AML-193 (cell line): Measurements from ENCODE around the gene STPG1.
"Not testable (repeated sequence)": the region's sequence is repeated elsewhere in the genome, so short reads cannot be mapped to it uniquely, and the experiment has no call there.

ENCODE experiments used
- DNase-seq, 2 experiments: peaks; one replicate each; lab custom pipeline; 2025; lab: John Stamatoyannopoulos, UW

Gene STPG1

GRCh38 chr1:24413350-24414163 is at the start of gene STPG1:
Gene STPG1, minus strand, starts transcription at chr1:24413782. Its CDS starts 12,394 bp downstream, at chr1:24401388.
- DNase-seq = peak; percentile 82 to 87

- DNase-seq = not testable (repeated sequence)
Observed at GRCh38 chr1:24462128-24462527, 48.5 kb upstream of the STPG1 start.

GRCh38 chr1:24459551-24460266 is 46.1 kb upstream of the STPG1 start:
- no peak for DNase-seq

GRCh38 chr1:24457866-24458265 is 44.3 kb upstream of the STPG1 start:
- no peak for DNase-seq

- DNase-seq = no peak
Observed at GRCh38 chr1:24455272-24455671, 41.7 kb upstream of the STPG1 start.

GRCh38 chr1:24454673-24455072 is 41.1 kb upstream of the STPG1 start:
- DNase-seq = no peak

- DNase-seq = no peak
Observed at GRCh38 chr1:24452922-24453485, 39.4 kb upstream of the STPG1 start.

- DNase-seq = no peak
Observed at GRCh38 chr1:24451746-24452145, 38.2 kb upstream of the STPG1 start.

- DNase-seq = no peak
Observed at GRCh38 chr1:24450857-24451397, 37.3 kb upstream of the STPG1 start.

- no peak for DNase-seq
Observed at GRCh38 chr1:24450316-24450715, 36.7 kb upstream of the STPG1 start.

- not testable (repeated sequence) for DNase-seq
Observed at GRCh38 chr1:24446446-24446845, 32.9 kb upstream of the STPG1 start.

GRCh38 chr1:24443241-24443656 is 29.7 kb upstream of the STPG1 start:
- DNase-seq = no peak

- DNase-seq = no peak
Observed at GRCh38 chr1:24442764-24443163, 29.2 kb upstream of the STPG1 start.

GRCh38 chr1:24441996-24442668 is 28.6 kb upstream of the STPG1 start:
- no peak for DNase-seq

- no peak for DNase-seq
Observed at GRCh38 chr1:24441480-24441879, 27.9 kb upstream of the STPG1 start.

- DNase-seq = no peak
Observed at GRCh38 chr1:24440436-24440835, 26.9 kb upstream of the STPG1 start.

GRCh38 chr1:24438423-24438901 is 24.9 kb upstream of the STPG1 start:
- no peak for DNase-seq

- no peak for DNase-seq
Observed at GRCh38 chr1:24437631-24438396, 24.2 kb upstream of the STPG1 start.

- DNase-seq = no peak
Observed at GRCh38 chr1:24435782-24436365, 22.3 kb upstream of the STPG1 start.

- DNase-seq = no peak
Observed at GRCh38 chr1:24427545-24427862, 13.9 kb upstream of the STPG1 start.
